GM19099 (cell line): ENCODE data around the gene ZFYVE21.

Experiments used
- POLR2A ChIP-seq: IDR thresholded peaks from 3 replicates; pipeline ENCODE4 v1.6.1; 2011; ENCODE audit warnings: low read depth; ENCODE audit not compliant: insufficient read length; ENCODE audit errors: extremely low read depth

Gene ZFYVE21

GRCh38 chr14:103698380-103699260 is 17.0 kb upstream of the ZFYVE21 start:
- peak; percentile 6 for TF ChIP-seq POLR2A

GRCh38 chr14:103699261-103699661 is 16.3 kb upstream of the ZFYVE21 start:
- no peak for TF ChIP-seq POLR2A

GRCh38 chr14:103699901-103700752 is 15.5 kb upstream of the ZFYVE21 start:
- no peak for TF ChIP-seq POLR2A

- no peak for TF ChIP-seq POLR2A
Observed at GRCh38 chr14:103700753-103701490, 14.7 kb upstream of the ZFYVE21 start.

- no peak for TF ChIP-seq POLR2A
Observed at GRCh38 chr14:103702095-103702494, 13.5 kb upstream of the ZFYVE21 start.

GRCh38 chr14:103702497-103703432 is 12.8 kb upstream of the ZFYVE21 start:
- no peak for TF ChIP-seq POLR2A

GRCh38 chr14:103703433-103704385 is 11.9 kb upstream of the ZFYVE21 start:
- no peak for TF ChIP-seq POLR2A

- no peak for TF ChIP-seq POLR2A
Observed at GRCh38 chr14:103704708-103705107, 10.9 kb upstream of the ZFYVE21 start.

GRCh38 chr14:103705118-103705503 is 10.5 kb upstream of the ZFYVE21 start:
- TF ChIP-seq POLR2A: no peak

GRCh38 chr14:103705504-103706284 is 9.9 kb upstream of the ZFYVE21 start:
- no peak for TF ChIP-seq POLR2A

GRCh38 chr14:103706551-103707328 is 8.9 kb upstream of the ZFYVE21 start:
- TF ChIP-seq POLR2A: no peak
